AG10803 (cell line): ENCODE results near the gene ZBTB1.

ENCODE experiments used
- DNase-seq: peaks from one replicate; pipeline ENCODE4 v3.0.0; 2010; ENCODE audit warnings: low read depth
- H3K4me3 ChIP-seq: 2 replicates; pipeline ENCODE4 v1.5.1; 2011; ENCODE audit warnings: mild to moderate bottlenecking, low read length, control low read depth
- TF ChIP-seq, protein P1 (sequence below): conservative IDR thresholded peaks from 2 replicates; pipeline ENCODE4 v1.5.1; 2011; ENCODE audit warnings: mild to moderate bottlenecking, low read length, control low read depth, inconsistent platforms

Gene ZBTB1

DNA sequence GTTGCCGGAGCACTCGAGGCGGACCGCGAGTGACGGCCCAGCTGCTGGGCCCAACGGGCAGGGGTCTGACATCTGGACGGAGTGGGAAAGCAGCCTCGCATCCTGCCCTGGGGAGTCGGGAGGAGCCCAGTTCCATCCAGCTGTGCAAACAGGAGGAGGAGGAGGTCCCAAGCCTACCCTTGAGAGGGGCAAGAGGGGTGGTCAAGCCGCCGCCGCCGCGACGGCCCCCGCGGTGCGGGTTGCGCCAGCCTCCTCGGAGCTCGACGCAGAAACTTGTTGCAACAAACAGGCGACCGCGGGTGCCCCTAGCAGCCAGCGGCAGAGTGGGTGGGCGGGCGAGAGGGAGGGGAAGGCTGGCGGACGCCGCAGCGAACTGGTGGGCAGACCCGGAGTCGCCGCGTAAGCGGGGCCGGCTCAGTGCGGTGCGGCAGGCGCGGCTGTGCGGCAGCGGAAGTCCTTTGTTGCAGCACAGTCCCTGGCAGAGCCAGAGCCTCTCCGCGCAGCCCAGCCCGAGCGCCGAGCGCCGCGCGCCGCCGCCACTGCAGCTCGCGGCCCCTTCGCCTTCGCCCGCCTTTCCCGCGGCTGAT, at the start of gene ZBTB1:
TSS of gene ZBTB1 (plus strand) at position 461 of the 587 bp plus-strand sequence. CDS start 16,735 bp downstream, outside the sequence.
- peak; percentile 92 for DNase-seq
- H3K4me3 ChIP-seq = peak within 1 kb of the TSS; percentile 86
- TF ChIP-seq, protein P1, sequence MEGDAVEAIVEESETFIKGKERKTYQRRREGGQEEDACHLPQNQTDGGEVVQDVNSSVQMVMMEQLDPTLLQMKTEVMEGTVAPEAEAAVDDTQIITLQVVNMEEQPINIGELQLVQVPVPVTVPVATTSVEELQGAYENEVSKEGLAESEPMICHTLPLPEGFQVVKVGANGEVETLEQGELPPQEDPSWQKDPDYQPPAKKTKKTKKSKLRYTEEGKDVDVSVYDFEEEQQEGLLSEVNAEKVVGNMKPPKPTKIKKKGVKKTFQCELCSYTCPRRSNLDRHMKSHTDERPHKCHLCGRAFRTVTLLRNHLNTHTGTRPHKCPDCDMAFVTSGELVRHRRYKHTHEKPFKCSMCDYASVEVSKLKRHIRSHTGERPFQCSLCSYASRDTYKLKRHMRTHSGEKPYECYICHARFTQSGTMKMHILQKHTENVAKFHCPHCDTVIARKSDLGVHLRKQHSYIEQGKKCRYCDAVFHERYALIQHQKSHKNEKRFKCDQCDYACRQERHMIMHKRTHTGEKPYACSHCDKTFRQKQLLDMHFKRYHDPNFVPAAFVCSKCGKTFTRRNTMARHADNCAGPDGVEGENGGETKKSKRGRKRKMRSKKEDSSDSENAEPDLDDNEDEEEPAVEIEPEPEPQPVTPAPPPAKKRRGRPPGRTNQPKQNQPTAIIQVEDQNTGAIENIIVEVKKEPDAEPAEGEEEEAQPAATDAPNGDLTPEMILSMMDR = no peak

GRCh38 chr14:64459405-64460136, 45.0 kb upstream of the ZBTB1 start:
- no peak overlapping the region for H3K4me3 ChIP-seq
- DNase-seq = no peak
- TF ChIP-seq, protein P1 = no peak

GRCh38 chr14:64461221-64461620, 43.3 kb upstream of the ZBTB1 start:
- DNase-seq = no peak
- TF ChIP-seq, protein P1 = no peak
- H3K4me3 ChIP-seq = no peak overlapping the region

DNA sequence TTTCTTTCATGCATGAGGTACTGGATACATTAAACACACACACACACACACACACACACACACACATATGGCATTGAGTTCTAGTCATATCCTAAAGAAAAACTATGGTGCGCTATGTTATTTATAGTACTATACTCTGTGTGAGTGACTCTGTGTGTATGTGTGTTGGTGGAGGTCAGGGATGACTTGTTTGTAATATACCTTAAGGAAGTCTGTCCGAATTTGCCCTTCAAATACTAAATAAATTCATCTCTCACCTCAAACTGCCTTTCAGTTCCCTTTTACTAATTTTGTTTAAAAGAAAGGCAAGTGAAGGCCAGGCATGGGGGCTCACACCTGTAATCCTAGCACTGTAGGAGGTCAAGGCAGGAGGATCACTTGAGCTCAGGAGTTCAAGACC, 41.4 kb upstream of the ZBTB1 start:
- DNase-seq = no peak
- no peak overlapping the region for H3K4me3 ChIP-seq
- TF ChIP-seq, protein P1 = no peak

DNA sequence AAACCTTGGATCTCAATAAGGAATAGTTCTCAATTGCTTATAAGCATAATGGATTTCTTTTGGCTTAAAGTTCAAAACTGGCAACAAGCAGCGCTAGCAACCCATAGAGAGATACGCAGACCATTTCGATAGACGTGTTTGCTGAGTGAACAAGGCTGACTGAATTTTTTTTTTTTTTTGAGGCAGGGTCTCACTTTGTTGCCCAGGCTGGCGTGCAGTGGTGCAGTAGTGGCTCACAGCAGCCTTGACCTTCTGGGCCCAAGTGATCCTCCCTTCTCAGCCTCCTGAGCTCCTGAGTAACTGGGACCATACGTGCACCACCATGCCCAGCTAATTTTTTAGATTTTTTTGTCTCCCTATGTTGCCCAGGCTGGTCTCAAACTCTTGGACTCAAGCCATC, 40.7 kb upstream of the ZBTB1 start:
- TF ChIP-seq, protein P1 = no peak
- no peak for DNase-seq
- no peak overlapping the region for H3K4me3 ChIP-seq

DNA sequence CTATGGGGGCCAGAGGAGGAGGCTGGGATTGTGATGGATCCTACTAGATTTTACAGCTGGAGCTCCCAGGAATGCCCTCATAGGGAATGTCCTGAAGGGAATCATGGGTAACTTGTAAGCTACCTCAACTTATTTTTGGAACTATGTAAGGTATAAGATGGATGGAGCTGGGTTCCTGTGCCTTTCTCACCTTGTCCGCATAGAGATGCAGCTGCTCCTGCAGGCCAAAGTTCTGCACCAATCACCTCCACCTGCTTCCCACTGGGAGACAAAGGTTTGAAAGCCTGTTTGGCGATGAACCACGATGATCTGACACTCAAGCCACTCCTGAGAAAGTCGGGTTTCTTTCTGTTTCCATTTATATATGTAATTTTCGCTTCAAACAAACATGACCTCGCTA, 39.9 kb upstream of the ZBTB1 start:
- no peak for DNase-seq
- H3K4me3 ChIP-seq = peak overlapping the region; percentile 72
- TF ChIP-seq, protein P1 = no peak
